Measurements from ENCODE around the gene NFIB. TPM values are rescaled to one million over a fixed set of nuclear protein-coding genes. Genes with fewer than 3 reads are reported as not detected.

The NFIB gene
- total RNA-seq, 1 experiment from 2014 or later = 14.3 TPM

- no peak overlapping the region for H3K23ac ChIP-seq (ENCODE audit: insufficient read length, low read depth, low read length)
- peaks cover 14 to 28% of the 10 kb centered on the region in 2 experiments for H3K4me1 Mint-ChIP-seq
- H3K27ac Mint-ChIP-seq = no peak overlapping the region
- no peaks in the 10 kb centered on the region for H3K9me3 Mint-ChIP-seq
- no peaks in the 10 kb centered on the region for H3K36me3 Mint-ChIP-seq (ENCODE audit: insufficient read depth in 1 of 3, low read depth in 3 of 3)
- H3K18ac ChIP-seq (ENCODE audit: insufficient read length, low read depth, low read length) = no peak overlapping the region
- H2BK12ac ChIP-seq (ENCODE audit: insufficient read length, low read depth, low read length) = no peak overlapping the region
- H3K23me2 ChIP-seq (ENCODE audit: insufficient read length, low read depth, low read length, poor library complexity, severe bottlenecking) = no peaks in the 10 kb centered on the region
- no peak overlapping the region for H3K4me2 ChIP-seq (ENCODE audit: insufficient read depth, insufficient read length, low read length)
- no peak overlapping the region for H4K5ac ChIP-seq (ENCODE audit: insufficient read length, low read depth, low read length)
- H4K91ac ChIP-seq (ENCODE audit: insufficient read length, low read depth, low read length) = no peak overlapping the region
- H3K14ac ChIP-seq (ENCODE audit: insufficient read depth, low read length) = no peak overlapping the region
- no peak overlapping the region for H2BK120ac ChIP-seq (ENCODE audit: low read depth, low read length, poor library complexity, severe bottlenecking)
- H3K27me3 ChIP-seq (ENCODE audit: insufficient read depth, low read length) = no peaks in the 10 kb centered on the region
- H2BK20ac ChIP-seq (ENCODE audit: low read depth, low read length, poor library complexity, severe bottlenecking) = no peak overlapping the region
- H2AFZ ChIP-seq (ENCODE audit: low read length) = no peak overlapping the region
- no peaks in the 10 kb centered on the region for H3K79me1 ChIP-seq (ENCODE audit: insufficient read depth, low read depth, low read length, poor library complexity, severe bottlenecking)
- no peak overlapping the region for H3K27ac ChIP-seq (ENCODE audit: insufficient read length, low read depth, low read length)
- TF ChIP-seq CTCF (conservative IDR thresholded peaks at IDR 0.05) = no peak
- H3K56ac ChIP-seq (ENCODE audit: insufficient read length, low read depth, low read length) = no peak overlapping the region
- H3K79me2 ChIP-seq (ENCODE audit: insufficient read depth, low read length) = no peaks in the 10 kb centered on the region
- no peaks in the 10 kb centered on the region for H4K20me1 ChIP-seq (ENCODE audit: control insufficient read depth, insufficient read depth, insufficient read length)
- H3K27me3 Mint-ChIP-seq (ENCODE audit: low read depth) = no peaks in the 10 kb centered on the region
- no peak overlapping the region for H3T11ph ChIP-seq (ENCODE audit: low read length)
- H2AK5ac ChIP-seq (ENCODE audit: insufficient read length, low read length) = no peak overlapping the region
- DNase-seq = no peak
- no peak overlapping the region for H2BK5ac ChIP-seq (ENCODE audit: insufficient read length, low read length)
- H3K4me3 Mint-ChIP-seq = no peak overlapping the region
- no peak overlapping the region for H3K9ac ChIP-seq (ENCODE audit: extremely low read depth, insufficient read length, low read length)
- H2BK15ac ChIP-seq (ENCODE audit: low read depth, low read length) = no peak overlapping the region
- no peaks in the 10 kb centered on the region for H3K9me3 ChIP-seq (ENCODE audit: control insufficient read depth, low read depth, low read length)
- H3K4me1 ChIP-seq (ENCODE audit: insufficient read depth, low read length) = no peaks in the 10 kb centered on the region
- WGBS (ENCODE audit: extremely low coverage, insufficient read length, low lambda C conversion rate) = no CpG with 5 or more reads among the region's 1 CpG
- H3K4ac ChIP-seq (ENCODE audit: low read depth, low read length) = no peak overlapping the region
- no peak overlapping the region for H4K8ac ChIP-seq (replicated peaks; ENCODE audit: insufficient read length, low read depth, low read length)
Observed at GRCh38 chr9:14281136-14281795, 32.7 kb downstream of the NFIB start.

All from H9 (cell line).